SU-DHL-6 (cell line): ENCODE measurements around the gene UBE2J2.

ENCODE experiments used
- H2AFZ ChIP-seq: fragments of 200-600 bp; sonication (generic); 2 replicates; pipeline ENCODE4 v1.6.1; 2014; ENCODE audit warnings: low read depth, mild to moderate bottlenecking, moderate library complexity, mixed read lengths, antibody characterized with exemption, low read length; ENCODE audit not compliant: severe bottlenecking
- H3F3A ChIP-seq: fragments of 200-600 bp; shearing (Covaris generic); 2 replicates; pipeline ENCODE4 v1.6.0; 2016; ENCODE audit warnings: antibody characterized with exemption, mild to moderate bottlenecking; ENCODE audit not compliant: insufficient read depth
- H3K27ac ChIP-seq: fragments of 200-600 bp; sonication (generic); 2 replicates; pipeline ENCODE4 v1.5.1; 2016; ENCODE audit warnings: low read depth, mild to moderate bottlenecking, low read length, moderate library complexity, mixed read lengths
- H3K27me3 ChIP-seq: fragments of 200-600 bp; sonication (generic), shearing (Covaris generic); 2 replicates; pipeline ENCODE4 v1.6.0; 2014; ENCODE audit warnings: mild to moderate bottlenecking, low read length
- H3K36me3 ChIP-seq: fragments of 200-600 bp; sonication (generic); 2 replicates; pipeline ENCODE4 v1.6.1; 2014; ENCODE audit warnings: mild to moderate bottlenecking, low read length, mixed read lengths
- H3K4me2 ChIP-seq: fragments of 300-600, 200-600 bp; shearing (Covaris generic), sonication (generic); 2 replicates; pipeline ENCODE4 v1.6.0; 2014; ENCODE audit warnings: low read length, low read depth, mild to moderate bottlenecking; ENCODE audit not compliant: poor library complexity, severe bottlenecking
- H3K4me3 ChIP-seq: fragments of 200-600 bp; sonication (generic); 2 replicates; pipeline ENCODE4 v1.5.1; 2014; ENCODE audit warnings: antibody characterized with exemption, low read length, mild to moderate bottlenecking, mixed read lengths; ENCODE audit not compliant: insufficient read depth, poor library complexity, severe bottlenecking
- H3K79me2 ChIP-seq: fragments of 200-600 bp; sonication (generic); 2 replicates; pipeline ENCODE4 v1.6.1; 2014; ENCODE audit warnings: mild to moderate bottlenecking, low read length, moderate library complexity; ENCODE audit not compliant: insufficient read depth
- H3K9ac ChIP-seq: fragments of 200-600 bp; sonication (generic); 2 replicates; pipeline ENCODE4 v1.7.0; 2014; ENCODE audit warnings: mild to moderate bottlenecking, low read length
- H3K9me2 ChIP-seq: fragments of 200-600 bp; sonication (generic); replicated peaks from 2 replicates; pipeline ENCODE4 v1.6.1; 2014; ENCODE audit warnings: low read length; ENCODE audit not compliant: insufficient read depth
- H3K9me3 ChIP-seq: fragments of 200-600 bp; sonication (generic); 2 replicates; pipeline ENCODE4 v1.6.1; 2014; ENCODE audit warnings: low read length, mixed read lengths; ENCODE audit not compliant: insufficient read depth
- H4K20me1 ChIP-seq: fragments of 200-600 bp; sonication (generic); 2 replicates; pipeline ENCODE4 v1.6.1; 2014; ENCODE audit warnings: low read depth, mild to moderate bottlenecking, antibody characterized with exemption, low read length, moderate library complexity, mixed read lengths
- EZH2phosphoT487 ChIP-seq: fragments of 200-600 bp; sonication (generic), shearing (Covaris generic); conservative IDR thresholded peaks from 2 replicates; pipeline ENCODE4 v1.6.1; 2018; ENCODE audit warnings: mild to moderate bottlenecking, antibody characterized with exemption, low read length, moderate library complexity, mixed read lengths
- TF ChIP-seq, protein P1 (sequence below): fragments of 200-600 bp; sonication (generic); IDR thresholded peaks from one replicate; pipeline ENCODE4 v1.5.1; 2017; ENCODE audit warnings: antibody characterized with exemption, mild to moderate bottlenecking, low read length, moderate library complexity; ENCODE audit not compliant: insufficient read depth, poor library complexity, severe bottlenecking

The UBE2J2 gene

DNA sequence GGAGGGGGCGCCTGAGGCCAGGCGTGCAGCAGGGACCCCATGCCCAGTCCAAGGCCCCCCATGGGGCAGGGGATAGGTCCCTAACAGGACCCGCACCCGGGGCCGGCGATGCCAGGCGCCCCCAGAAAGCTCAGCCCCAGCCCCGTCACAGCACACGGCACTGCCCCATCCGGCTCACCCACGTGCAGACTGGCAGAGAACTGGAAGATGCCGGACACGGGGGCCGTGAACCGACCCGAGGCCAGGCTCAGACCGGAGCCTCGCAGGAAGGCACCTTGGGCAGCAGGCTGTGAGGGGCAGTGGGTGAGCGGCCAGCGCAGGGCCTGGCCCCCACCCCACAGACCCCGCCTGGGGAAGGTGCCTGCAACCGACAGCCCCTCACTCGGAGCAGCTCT lies 30.4 kb downstream of the UBE2J2 start:
- TF ChIP-seq, protein P1, sequence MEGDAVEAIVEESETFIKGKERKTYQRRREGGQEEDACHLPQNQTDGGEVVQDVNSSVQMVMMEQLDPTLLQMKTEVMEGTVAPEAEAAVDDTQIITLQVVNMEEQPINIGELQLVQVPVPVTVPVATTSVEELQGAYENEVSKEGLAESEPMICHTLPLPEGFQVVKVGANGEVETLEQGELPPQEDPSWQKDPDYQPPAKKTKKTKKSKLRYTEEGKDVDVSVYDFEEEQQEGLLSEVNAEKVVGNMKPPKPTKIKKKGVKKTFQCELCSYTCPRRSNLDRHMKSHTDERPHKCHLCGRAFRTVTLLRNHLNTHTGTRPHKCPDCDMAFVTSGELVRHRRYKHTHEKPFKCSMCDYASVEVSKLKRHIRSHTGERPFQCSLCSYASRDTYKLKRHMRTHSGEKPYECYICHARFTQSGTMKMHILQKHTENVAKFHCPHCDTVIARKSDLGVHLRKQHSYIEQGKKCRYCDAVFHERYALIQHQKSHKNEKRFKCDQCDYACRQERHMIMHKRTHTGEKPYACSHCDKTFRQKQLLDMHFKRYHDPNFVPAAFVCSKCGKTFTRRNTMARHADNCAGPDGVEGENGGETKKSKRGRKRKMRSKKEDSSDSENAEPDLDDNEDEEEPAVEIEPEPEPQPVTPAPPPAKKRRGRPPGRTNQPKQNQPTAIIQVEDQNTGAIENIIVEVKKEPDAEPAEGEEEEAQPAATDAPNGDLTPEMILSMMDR: no peak
- TF ChIP-seq EZH2phosphoT487: no peak
- H3K36me3 ChIP-seq: no peaks in the 10 kb centered on the region
- H3K9me3 ChIP-seq: no peaks in the 10 kb centered on the region
- H3K9me2 ChIP-seq: no peaks in the 10 kb centered on the region
- H4K20me1 ChIP-seq: no peaks in the 10 kb centered on the region
- no peaks in the 10 kb centered on the region for H3F3A ChIP-seq
- H3K27me3 ChIP-seq: no peaks in the 10 kb centered on the region
- H3K79me2 ChIP-seq: no peaks in the 10 kb centered on the region
- H3K4me2 ChIP-seq: no peak overlapping the region
- H2AFZ ChIP-seq: no peak overlapping the region
- no peak overlapping the region for H3K4me3 ChIP-seq
- H3K9ac ChIP-seq: no peak overlapping the region
- H3K27ac ChIP-seq: no peak overlapping the region

DNA sequence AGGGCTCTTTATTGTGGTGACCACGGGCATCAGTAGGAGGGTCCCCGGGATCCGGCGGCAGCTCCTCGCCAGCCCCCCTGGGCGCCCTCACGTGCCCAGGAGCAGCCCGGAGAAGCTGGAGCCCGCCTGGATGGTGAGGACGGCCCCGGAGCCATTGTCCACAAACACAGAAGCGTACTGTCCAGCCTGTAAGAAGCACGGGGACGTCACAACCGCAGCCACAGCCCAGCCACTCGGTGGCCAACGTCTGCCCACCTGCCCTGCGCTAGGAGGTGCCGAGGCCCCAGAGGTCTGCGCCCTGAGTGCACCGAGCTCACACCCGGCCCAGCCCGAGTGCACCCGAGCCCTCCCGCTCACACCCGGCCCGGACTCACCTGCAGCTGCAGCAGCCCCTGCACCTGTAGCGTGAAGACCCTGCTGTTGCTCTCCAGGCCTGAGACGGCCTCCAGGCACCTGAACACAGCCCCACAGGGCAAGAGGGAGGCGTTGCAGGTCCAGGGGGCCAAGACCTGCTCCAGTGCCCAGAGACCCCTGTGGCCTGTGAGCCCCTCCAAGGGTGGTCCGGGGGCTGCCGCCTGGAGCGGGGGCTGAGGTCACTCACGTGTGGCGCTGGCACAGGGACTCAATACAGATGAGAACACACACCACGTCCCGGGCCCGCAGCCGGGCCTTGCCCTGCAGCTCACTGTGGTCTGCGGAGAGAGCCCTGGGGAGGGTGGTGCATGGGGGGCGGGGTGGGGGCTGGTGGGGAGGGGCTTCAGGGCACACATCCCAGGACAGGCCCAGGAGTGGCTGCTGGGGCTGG lies 31.0 kb downstream of the UBE2J2 start:
- no peaks in the 10 kb centered on the region for H3K9me3 ChIP-seq
- H3K4me3 ChIP-seq: no peak overlapping the region
- H3K9ac ChIP-seq: no peak overlapping the region
- H3K9me2 ChIP-seq: no peaks in the 10 kb centered on the region
- no peaks in the 10 kb centered on the region for H3K27me3 ChIP-seq
- H4K20me1 ChIP-seq: no peaks in the 10 kb centered on the region
- H3K79me2 ChIP-seq: no peaks in the 10 kb centered on the region
- H3K4me2 ChIP-seq: no peak overlapping the region
- H3K36me3 ChIP-seq: no peaks in the 10 kb centered on the region
- no peak overlapping the region for H2AFZ ChIP-seq
- H3K27ac ChIP-seq: no peak overlapping the region
- no peaks in the 10 kb centered on the region for H3F3A ChIP-seq
- no peak for TF ChIP-seq EZH2phosphoT487
- TF ChIP-seq, protein P1: no peak

- Histone ChIP-seq H3K9ac (no peak overlapping the region), H3K4me2 (no peak overlapping the region), H3K79me2 (no peaks in the 10 kb centered on the region), H3F3A (no peaks in the 10 kb centered on the region), H3K4me3 (no peak overlapping the region), H3K36me3 (no peaks in the 10 kb centered on the region), H4K20me1 (no peaks in the 10 kb centered on the region), H3K27ac (no peak overlapping the region), H2AFZ (no peak overlapping the region), H3K9me2 (no peaks in the 10 kb centered on the region), H3K27me3 (no peaks in the 10 kb centered on the region), H3K9me3 (no peaks in the 10 kb centered on the region)
- TF ChIP-seq EZH2phosphoT487: no peak
- TF ChIP-seq, protein P1: no peak
Measured at GRCh38 chr1:1241588-1242219, 31.9 kb downstream of the UBE2J2 start.
